SU-DHL-6 (cell line): Measurements from ENCODE around the gene GPR62.

Experiments
- H2AFZ ChIP-seq: fragments of 200-600 bp; sonication (generic); 2 replicates; pipeline ENCODE4 v1.6.1; 2014; ENCODE audit warnings: low read depth, mild to moderate bottlenecking, moderate library complexity, mixed read lengths, antibody characterized with exemption, low read length; ENCODE audit not compliant: severe bottlenecking
- H3F3A ChIP-seq: fragments of 200-600 bp; shearing (Covaris generic); 2 replicates; pipeline ENCODE4 v1.6.0; 2016; ENCODE audit warnings: antibody characterized with exemption, mild to moderate bottlenecking; ENCODE audit not compliant: insufficient read depth
- H3K27ac ChIP-seq: fragments of 200-600 bp; sonication (generic); 2 replicates; pipeline ENCODE4 v1.5.1; 2016; ENCODE audit warnings: low read depth, mild to moderate bottlenecking, low read length, moderate library complexity, mixed read lengths
- H3K27me3 ChIP-seq: fragments of 200-600 bp; sonication (generic), shearing (Covaris generic); 2 replicates; pipeline ENCODE4 v1.6.0; 2014; ENCODE audit warnings: mild to moderate bottlenecking, low read length
- H3K36me3 ChIP-seq: fragments of 200-600 bp; sonication (generic); 2 replicates; pipeline ENCODE4 v1.6.1; 2014; ENCODE audit warnings: mild to moderate bottlenecking, low read length, mixed read lengths
- H3K4me2 ChIP-seq: fragments of 300-600, 200-600 bp; shearing (Covaris generic), sonication (generic); 2 replicates; pipeline ENCODE4 v1.6.0; 2014; ENCODE audit warnings: low read length, low read depth, mild to moderate bottlenecking; ENCODE audit not compliant: poor library complexity, severe bottlenecking
- H3K4me3 ChIP-seq: fragments of 200-600 bp; sonication (generic); 2 replicates; pipeline ENCODE4 v1.5.1; 2014; ENCODE audit warnings: antibody characterized with exemption, low read length, mild to moderate bottlenecking, mixed read lengths; ENCODE audit not compliant: insufficient read depth, poor library complexity, severe bottlenecking
- H3K79me2 ChIP-seq: fragments of 200-600 bp; sonication (generic); 2 replicates; pipeline ENCODE4 v1.6.1; 2014; ENCODE audit warnings: mild to moderate bottlenecking, low read length, moderate library complexity; ENCODE audit not compliant: insufficient read depth
- H3K9ac ChIP-seq: fragments of 200-600 bp; sonication (generic); 2 replicates; pipeline ENCODE4 v1.7.0; 2014; ENCODE audit warnings: mild to moderate bottlenecking, low read length
- H3K9me2 ChIP-seq: fragments of 200-600 bp; sonication (generic); replicated peaks from 2 replicates; pipeline ENCODE4 v1.6.1; 2014; ENCODE audit warnings: low read length; ENCODE audit not compliant: insufficient read depth
- H3K9me3 ChIP-seq: fragments of 200-600 bp; sonication (generic); 2 replicates; pipeline ENCODE4 v1.6.1; 2014; ENCODE audit warnings: low read length, mixed read lengths; ENCODE audit not compliant: insufficient read depth
- H4K20me1 ChIP-seq: fragments of 200-600 bp; sonication (generic); 2 replicates; pipeline ENCODE4 v1.6.1; 2014; ENCODE audit warnings: low read depth, mild to moderate bottlenecking, antibody characterized with exemption, low read length, moderate library complexity, mixed read lengths
- CTCF ChIP-seq: fragments of 200-600 bp; sonication (generic); IDR thresholded peaks from one replicate; pipeline ENCODE4 v1.5.1; 2017; ENCODE audit warnings: antibody characterized with exemption, mild to moderate bottlenecking, low read length, moderate library complexity; ENCODE audit not compliant: insufficient read depth, poor library complexity, severe bottlenecking
- EZH2phosphoT487 ChIP-seq: fragments of 200-600 bp; sonication (generic), shearing (Covaris generic); conservative IDR thresholded peaks from 2 replicates; pipeline ENCODE4 v1.6.1; 2018; ENCODE audit warnings: mild to moderate bottlenecking, antibody characterized with exemption, low read length, moderate library complexity, mixed read lengths

The GPR62 gene

GRCh38 chr3:51985063-51985462, 29.9 kb downstream of the GPR62 start:
- no peak overlapping the region for H3K27ac ChIP-seq
- H3K4me2 ChIP-seq, result no peak overlapping the region

GRCh38 chr3:51986010-51986947, 31.1 kb downstream of the GPR62 start:
- TF ChIP-seq EZH2phosphoT487 (no peak), CTCF (no peak)
- H3K4me2 ChIP-seq, result no peak overlapping the region
- no peak overlapping the region for H2AFZ ChIP-seq
- H3K36me3 ChIP-seq, result no peaks in the 10 kb centered on the region
- H3K9me2 ChIP-seq, result no peaks in the 10 kb centered on the region
- no peaks in the 10 kb centered on the region for H4K20me1 ChIP-seq
- H3K9ac ChIP-seq, result no peak overlapping the region
- no peaks in the 10 kb centered on the region for H3K27me3 ChIP-seq
- no peak overlapping the region for H3K4me3 ChIP-seq
- H3F3A ChIP-seq, result peaks cover 19% of the 10 kb centered on the region
- H3K79me2 ChIP-seq, result peaks cover 1% of the 10 kb centered on the region; the same call in 1 of the 2 replicates
- H3K9me3 ChIP-seq, result no peaks in the 10 kb centered on the region
- no peak overlapping the region for H3K27ac ChIP-seq

More at GRCh38 chr3:51985063-51985462, 29.9 kb downstream of the GPR62 start:
- Histone ChIP-seq H3K4me3 (no peak overlapping the region), H3F3A (peaks cover 19% of the 10 kb centered on the region), H2AFZ (no peak overlapping the region), H3K9me3 (no peaks in the 10 kb centered on the region), H3K27me3 (no peaks in the 10 kb centered on the region), H4K20me1 (no peaks in the 10 kb centered on the region), H3K9ac (no peak overlapping the region), H3K79me2 (peaks cover 7% of the 10 kb centered on the region; the same call in 1 of the 2 replicates), H3K9me2 (no peaks in the 10 kb centered on the region), H3K36me3 (no peaks in the 10 kb centered on the region)
- TF ChIP-seq EZH2phosphoT487 (no peak), CTCF (no peak)

- Histone ChIP-seq H3K9me2 (no peaks in the 10 kb centered on the region), H2AFZ (no peak overlapping the region), H3K4me3 (no peak overlapping the region), H3F3A (peaks cover 26% of the 10 kb centered on the region), H3K4me2 (no peak overlapping the region), H3K9me3 (no peaks in the 10 kb centered on the region), H3K36me3 (0 out of 2 replicates have a peak, but pooled peaks cover 4% of the 10 kb centered on the region), H3K9ac (no peak overlapping the region), H3K27me3 (no peaks in the 10 kb centered on the region), H3K27ac (no peak overlapping the region), H4K20me1 (no peaks in the 10 kb centered on the region), H3K79me2 (no peaks in the 10 kb centered on the region)
- TF ChIP-seq EZH2phosphoT487 (no peak), CTCF (no peak)
Measured at GRCh38 chr3:51987568-51987967, 32.4 kb downstream of the GPR62 start.
